NB4 (cell line): ENCODE results near the gene GSC2.

Experiments
- MYC ChIP-seq: IDR thresholded peaks from 2 replicates; pipeline ENCODE4 v1.6.1; 2011; ENCODE audit warnings: low read depth, low read length
- POLR2A ChIP-seq: IDR thresholded peaks from 2 replicates; pipeline ENCODE4 v1.6.1; 2011; ENCODE audit warnings: mild to moderate bottlenecking; ENCODE audit not compliant: insufficient read length; ENCODE audit errors: extremely low read depth
- TF ChIP-seq, protein P1 (sequence below): IDR thresholded peaks from one replicate; pipeline ENCODE4 v1.5.1; 2012; ENCODE audit warnings: low read depth, low read length
- TF ChIP-seq, protein P2 (sequence below): IDR thresholded peaks from 2 replicates; pipeline ENCODE4 v1.6.1; 2011; ENCODE audit warnings: low read depth, low read length

DNA sequence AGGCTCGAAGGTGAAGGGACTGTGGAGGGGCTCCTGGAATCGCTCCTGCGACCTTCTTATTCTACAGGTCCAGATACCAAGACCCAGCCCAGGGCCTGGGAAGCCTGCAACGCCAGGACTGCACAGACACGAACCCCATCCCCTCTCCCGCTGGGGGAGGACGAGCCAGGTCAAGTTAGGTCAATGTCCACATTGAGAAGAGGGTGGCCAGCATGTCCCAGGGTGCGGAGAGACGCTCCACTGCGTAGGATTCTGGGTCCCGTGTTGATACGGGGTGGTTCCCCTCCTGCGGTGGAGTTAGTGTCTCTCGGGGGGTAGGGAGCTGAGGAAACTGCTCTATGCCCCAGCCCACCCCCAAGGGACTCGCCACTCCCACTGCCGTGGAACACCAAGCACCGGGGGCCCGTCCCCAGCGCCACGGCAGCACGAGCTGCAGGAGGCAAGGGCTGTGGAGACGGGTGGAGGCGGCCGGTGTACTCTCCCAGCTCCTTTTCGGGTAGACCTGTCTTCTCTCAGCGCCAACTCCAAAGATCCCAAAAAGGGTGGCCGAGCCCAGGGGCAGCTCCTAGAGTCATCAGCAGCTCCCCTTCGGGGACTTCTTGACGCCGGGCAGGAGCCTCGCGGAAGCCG lies 1.6 kb downstream of the GSC2 start:
- TF ChIP-seq, protein P1, sequence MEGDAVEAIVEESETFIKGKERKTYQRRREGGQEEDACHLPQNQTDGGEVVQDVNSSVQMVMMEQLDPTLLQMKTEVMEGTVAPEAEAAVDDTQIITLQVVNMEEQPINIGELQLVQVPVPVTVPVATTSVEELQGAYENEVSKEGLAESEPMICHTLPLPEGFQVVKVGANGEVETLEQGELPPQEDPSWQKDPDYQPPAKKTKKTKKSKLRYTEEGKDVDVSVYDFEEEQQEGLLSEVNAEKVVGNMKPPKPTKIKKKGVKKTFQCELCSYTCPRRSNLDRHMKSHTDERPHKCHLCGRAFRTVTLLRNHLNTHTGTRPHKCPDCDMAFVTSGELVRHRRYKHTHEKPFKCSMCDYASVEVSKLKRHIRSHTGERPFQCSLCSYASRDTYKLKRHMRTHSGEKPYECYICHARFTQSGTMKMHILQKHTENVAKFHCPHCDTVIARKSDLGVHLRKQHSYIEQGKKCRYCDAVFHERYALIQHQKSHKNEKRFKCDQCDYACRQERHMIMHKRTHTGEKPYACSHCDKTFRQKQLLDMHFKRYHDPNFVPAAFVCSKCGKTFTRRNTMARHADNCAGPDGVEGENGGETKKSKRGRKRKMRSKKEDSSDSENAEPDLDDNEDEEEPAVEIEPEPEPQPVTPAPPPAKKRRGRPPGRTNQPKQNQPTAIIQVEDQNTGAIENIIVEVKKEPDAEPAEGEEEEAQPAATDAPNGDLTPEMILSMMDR = no peak
- TF ChIP-seq, protein P2, sequence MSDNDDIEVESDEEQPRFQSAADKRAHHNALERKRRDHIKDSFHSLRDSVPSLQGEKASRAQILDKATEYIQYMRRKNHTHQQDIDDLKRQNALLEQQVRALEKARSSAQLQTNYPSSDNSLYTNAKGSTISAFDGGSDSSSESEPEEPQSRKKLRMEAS = no peak
- TF ChIP-seq POLR2A (no peak), MYC (no peak)
